Measurements from ENCODE around the gene KANSL1.
A peak's percentile ranks its signal among the peaks of the same experiment; 100 is the strongest.
"Not testable (repeated sequence)": the region's sequence is repeated elsewhere in the genome, so short reads cannot be mapped to it uniquely, and the experiment has no call there.

The KANSL1 gene

DNA sequence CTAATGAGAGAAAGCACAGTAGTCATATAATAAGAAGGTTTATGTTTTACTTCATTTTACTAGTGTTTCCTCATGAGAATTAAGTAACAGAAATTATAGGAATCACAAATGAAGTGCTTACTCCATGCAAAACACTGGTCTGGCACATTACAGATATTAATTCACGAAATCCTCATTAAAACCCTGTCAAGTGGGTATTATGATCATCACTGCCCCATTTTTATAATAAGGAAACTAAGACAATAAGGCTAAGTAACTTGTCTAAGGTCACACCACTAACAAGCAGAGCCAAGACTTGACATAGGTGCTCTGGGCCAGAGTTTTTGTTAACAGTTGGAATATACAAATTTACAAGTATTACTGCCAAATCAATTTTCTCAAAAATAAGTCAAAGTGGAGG lies 83.0 kb downstream of the KANSL1 start:
- no peak overlapping the region for H3K4me3 ChIP-seq (replicated peaks; ENCODE audit: low read depth, low read length)
- TF ChIP-seq, protein P1, sequence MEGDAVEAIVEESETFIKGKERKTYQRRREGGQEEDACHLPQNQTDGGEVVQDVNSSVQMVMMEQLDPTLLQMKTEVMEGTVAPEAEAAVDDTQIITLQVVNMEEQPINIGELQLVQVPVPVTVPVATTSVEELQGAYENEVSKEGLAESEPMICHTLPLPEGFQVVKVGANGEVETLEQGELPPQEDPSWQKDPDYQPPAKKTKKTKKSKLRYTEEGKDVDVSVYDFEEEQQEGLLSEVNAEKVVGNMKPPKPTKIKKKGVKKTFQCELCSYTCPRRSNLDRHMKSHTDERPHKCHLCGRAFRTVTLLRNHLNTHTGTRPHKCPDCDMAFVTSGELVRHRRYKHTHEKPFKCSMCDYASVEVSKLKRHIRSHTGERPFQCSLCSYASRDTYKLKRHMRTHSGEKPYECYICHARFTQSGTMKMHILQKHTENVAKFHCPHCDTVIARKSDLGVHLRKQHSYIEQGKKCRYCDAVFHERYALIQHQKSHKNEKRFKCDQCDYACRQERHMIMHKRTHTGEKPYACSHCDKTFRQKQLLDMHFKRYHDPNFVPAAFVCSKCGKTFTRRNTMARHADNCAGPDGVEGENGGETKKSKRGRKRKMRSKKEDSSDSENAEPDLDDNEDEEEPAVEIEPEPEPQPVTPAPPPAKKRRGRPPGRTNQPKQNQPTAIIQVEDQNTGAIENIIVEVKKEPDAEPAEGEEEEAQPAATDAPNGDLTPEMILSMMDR (IDR thresholded peaks at IDR 0.05; ENCODE audit: low read length, missing control alignments): no peak
- DNase-seq (ENCODE audit: low read depth): no peak

DNA sequence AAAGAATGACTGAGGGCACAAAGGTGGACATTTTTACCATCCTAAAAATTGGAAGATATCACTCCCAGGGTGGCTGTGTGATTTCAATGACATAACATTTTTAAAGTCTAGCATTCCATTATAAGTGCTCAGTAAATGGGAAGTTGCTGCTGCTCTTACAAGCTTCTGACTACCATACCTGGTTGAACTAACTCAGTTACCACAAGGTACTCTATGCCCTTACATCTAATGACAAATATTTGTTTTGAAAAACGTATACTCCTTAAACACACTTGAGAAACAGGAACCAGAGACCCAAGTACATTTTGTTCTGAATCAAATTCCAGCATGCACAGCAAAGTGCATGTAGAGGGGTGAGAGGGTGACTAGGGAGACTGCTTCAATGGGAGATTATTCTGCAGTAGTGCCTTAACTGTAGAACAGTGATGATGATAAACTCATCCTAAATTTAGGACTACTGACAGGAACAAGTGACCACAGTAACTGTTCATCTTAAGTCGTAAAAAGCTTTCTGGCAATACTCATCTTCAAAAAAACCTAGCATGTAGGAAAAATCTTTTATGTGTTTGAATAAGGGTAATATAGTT lies 83.5 kb downstream of the KANSL1 start:
- H3K4me3 ChIP-seq (replicated peaks; ENCODE audit: low read depth, low read length): no peak overlapping the region
- TF ChIP-seq, protein P1 (IDR thresholded peaks at IDR 0.05; ENCODE audit: low read length, missing control alignments): no peak
- no peak for DNase-seq (ENCODE audit: low read depth)

DNA sequence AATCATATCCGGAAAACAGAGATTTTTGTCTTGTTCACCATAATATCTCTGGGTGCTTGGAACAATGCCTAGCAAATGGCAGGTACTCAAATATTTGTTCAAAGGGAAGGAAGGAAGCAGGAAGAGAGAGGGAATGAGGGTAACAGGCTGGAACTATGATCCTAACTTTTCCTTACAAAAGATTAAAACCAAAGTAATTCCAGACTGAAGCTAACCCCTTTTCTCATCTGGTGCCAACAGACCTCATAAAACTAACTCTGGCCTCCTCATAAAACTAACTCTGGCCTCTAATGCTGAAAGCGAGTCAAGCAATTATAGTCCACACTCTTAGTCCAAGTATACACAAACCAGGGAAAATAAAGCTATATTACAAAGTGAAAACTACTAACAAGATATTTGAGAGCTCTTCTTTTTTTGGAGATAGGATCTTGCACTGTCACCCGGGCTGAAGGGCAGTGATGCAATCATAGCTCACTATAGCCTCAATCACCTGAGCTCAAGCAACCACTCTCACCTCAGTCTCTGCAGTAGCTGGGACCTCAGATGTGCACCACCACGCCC lies 84.6 kb downstream of the KANSL1 start:
- TF ChIP-seq, protein P1 (IDR thresholded peaks at IDR 0.05; ENCODE audit: low read length, missing control alignments): no peak
- DNase-seq (ENCODE audit: low read depth): no peak
- no peak overlapping the region for H3K4me3 ChIP-seq (replicated peaks; ENCODE audit: low read depth, low read length)

DNA sequence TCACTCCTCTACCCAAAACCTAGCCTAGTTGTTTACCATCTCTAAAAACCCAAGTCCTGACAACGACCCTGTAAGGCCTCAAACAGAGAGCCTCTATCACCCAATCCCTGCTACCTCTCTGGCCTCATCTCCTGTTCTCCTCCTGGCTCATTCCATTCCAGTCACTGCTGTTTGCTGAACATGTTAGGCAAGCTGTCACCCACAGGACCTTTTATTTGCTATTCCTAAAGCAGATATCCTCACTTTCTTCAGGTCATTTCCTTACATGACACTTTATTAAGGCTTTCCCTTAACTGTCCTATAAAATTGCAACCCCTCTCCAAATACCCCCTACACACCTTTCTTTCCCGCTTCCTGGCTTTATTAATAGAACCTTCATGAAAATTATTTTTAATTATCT lies 85.1 kb downstream of the KANSL1 start:
- no peak for DNase-seq (ENCODE audit: low read depth)
- no peak overlapping the region for H3K4me3 ChIP-seq (replicated peaks; ENCODE audit: low read depth, low read length)
- TF ChIP-seq, protein P1 (IDR thresholded peaks at IDR 0.05; ENCODE audit: low read length, missing control alignments): no peak

DNA sequence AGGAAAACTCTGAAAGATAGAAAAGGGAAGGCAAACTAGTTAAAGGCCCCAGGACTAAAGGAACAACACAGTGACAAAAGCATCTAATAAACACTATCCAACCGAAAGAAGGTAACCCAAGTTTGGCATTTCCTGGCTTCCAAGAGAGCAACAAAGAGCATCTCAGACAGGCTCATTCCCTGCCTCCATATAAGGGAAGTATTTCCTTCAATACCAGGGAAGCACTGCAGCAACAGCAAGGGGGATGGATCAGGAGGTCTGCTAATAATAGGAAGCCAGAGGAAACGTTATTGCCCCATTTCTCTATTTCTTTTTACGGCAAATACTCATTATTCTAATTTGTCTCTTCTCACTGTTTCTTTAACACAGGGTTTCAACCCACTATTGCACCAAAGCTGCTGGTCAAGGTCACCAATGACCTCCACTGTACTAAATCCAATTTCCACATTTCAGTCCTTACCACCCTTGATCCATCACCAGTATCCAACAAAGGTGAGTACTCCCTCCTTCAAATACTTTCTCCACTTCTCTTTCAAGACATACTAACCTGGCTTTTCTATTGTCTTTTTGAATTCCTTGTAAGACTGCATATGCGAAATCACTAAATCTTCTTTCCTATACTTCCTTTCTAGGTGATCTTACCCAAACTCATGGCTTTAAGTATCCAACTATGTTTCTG lies 86.1 kb downstream of the KANSL1 start:
- TF ChIP-seq, protein P1 (IDR thresholded peaks at IDR 0.05; ENCODE audit: low read length, missing control alignments): no peak
- peak; percentile 36 for DNase-seq (ENCODE audit: low read depth)
- no peak overlapping the region for H3K4me3 ChIP-seq (replicated peaks; ENCODE audit: low read depth, low read length)

GRCh38 chr17:46102806-46103205 lies 90.4 kb downstream of the KANSL1 start:
- H3K4me3 ChIP-seq (replicated peaks; ENCODE audit: low read depth, low read length): not testable (repeated sequence)

DNA sequence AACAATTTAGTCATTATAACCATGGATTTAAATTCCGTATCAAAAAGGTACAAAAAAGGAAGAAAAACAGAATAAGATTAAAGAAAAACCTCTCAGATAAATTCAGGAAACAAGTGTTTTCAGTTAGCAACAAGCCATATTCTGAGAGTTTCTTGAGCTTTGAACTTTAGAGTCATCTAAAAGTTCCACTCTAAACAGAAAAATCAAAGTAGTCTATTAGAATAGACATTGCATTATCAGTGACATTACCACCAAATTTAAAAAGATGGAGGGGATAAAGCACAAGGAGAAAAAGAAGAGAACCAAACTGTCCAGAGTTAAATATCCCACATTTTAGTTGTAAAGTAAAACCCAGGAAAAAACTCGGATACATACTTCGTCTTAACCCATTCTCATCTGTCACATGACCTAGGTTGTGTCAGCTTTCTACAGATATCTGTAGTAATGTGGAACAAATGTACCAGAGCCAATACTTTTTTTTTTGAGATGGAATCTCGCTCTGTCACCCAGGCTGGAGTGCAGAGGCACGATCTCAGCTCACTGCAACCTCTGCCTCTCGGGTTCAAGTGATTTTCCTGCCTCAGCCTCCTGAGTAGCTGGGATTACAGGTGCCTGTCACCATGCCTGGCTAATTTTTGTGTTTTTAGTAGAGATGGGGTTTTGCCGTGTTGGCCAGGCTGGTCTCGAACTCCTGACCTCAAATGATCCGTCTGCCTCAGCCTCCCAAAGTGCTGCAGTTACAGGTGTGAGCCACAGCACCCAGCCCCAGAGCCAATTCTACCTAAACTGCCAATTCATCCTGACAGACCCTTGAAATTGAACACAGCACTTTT lies 91.2 kb downstream of the KANSL1 start:
- not testable (repeated sequence) for DNase-seq (ENCODE audit: low read depth); H3K4me3 ChIP-seq (replicated peaks; ENCODE audit: low read depth, low read length)

More at GRCh38 chr17:46102806-46103205, 90.4 kb downstream of the KANSL1 start:
- not testable (repeated sequence) for DNase-seq (ENCODE audit: low read depth)
